Stomach (tissue), 4 donors: ENCODE measurements around the gene MON1A.

ENCODE experiments used
- CTCF ChIP-seq, 7 experiments: fragments of 450-650 bp in 4 of 7; fragments of 200-600 bp in 3 of 7; sonication (generic) in 3 of 7; IDR thresholded peaks; one replicate each; pipeline ENCODE4 v1.5.1; 2016 to 2019; ENCODE audit warnings: antibody characterized with exemption in 7 of 7, control low read depth in 2 of 7, mild to moderate bottlenecking in 1 of 7
- POLR2A ChIP-seq, 4 donors: fragments of 450-650 bp; IDR thresholded peaks; one replicate each; pipeline ENCODE4 v1.6.1; 2016; ENCODE audit warnings: antibody characterized with exemption in 4 of 4, control low read depth in 2 of 4, mild to moderate bottlenecking in 1 of 4, moderate library complexity in 1 of 4

GRCh38 chr3:49867400-49867799 is 62.2 kb downstream of the MON1A start:
- no peak for TF ChIP-seq CTCF (IDR thresholded peaks at IDR 0.05)
- TF ChIP-seq POLR2A (IDR thresholded peaks at IDR 0.05): no peak
